Amniotic epithelial cell (primary cell): ENCODE measurements around the gene NUDT3.

Experiments
- DNase-seq: peaks from one replicate; pipeline ENCODE4 v3.0.0-alpha.2; 2010; ENCODE audit warnings: low read depth

Gene NUDT3

GRCh38 chr6:34238585-34239499 is 153.6 kb downstream of the NUDT3 start:
- no peak for DNase-seq

- DNase-seq = no peak
Measured at GRCh38 chr6:34237722-34238584, 154.5 kb downstream of the NUDT3 start.

GRCh38 chr6:34237316-34237721 is 155.2 kb downstream of the NUDT3 start:
- no peak for DNase-seq

- DNase-seq = peak; percentile 65
Measured at GRCh38 chr6:34236443-34237315, 155.8 kb downstream of the NUDT3 start, which contains the start of gene HMGA1. TSS of gene HMGA1 (plus strand) at chr6:34236873. CDS start at chr6:34240781, 3,908 bp downstream.

- peak; percentile 48 for DNase-seq
Measured at GRCh38 chr6:34236131-34236442, 156.4 kb downstream of the NUDT3 start.

- peak; percentile 78 for DNase-seq
Measured at GRCh38 chr6:34235307-34236130, 156.9 kb downstream of the NUDT3 start.

GRCh38 chr6:34234667-34235306 is 157.7 kb downstream of the NUDT3 start:
- DNase-seq = no peak

GRCh38 chr6:34233867-34234266 is 158.6 kb downstream of the NUDT3 start:
- DNase-seq = no peak

- peak; percentile 53 for DNase-seq
Measured at GRCh38 chr6:34232901-34233300, 159.6 kb downstream of the NUDT3 start.

GRCh38 chr6:34231566-34232336 is 160.7 kb downstream of the NUDT3 start:
- no peak for DNase-seq

- peak; percentile 37 for DNase-seq
Measured at GRCh38 chr6:34230653-34231371, 161.7 kb downstream of the NUDT3 start.

GRCh38 chr6:34229877-34230276 is 162.6 kb downstream of the NUDT3 start:
- DNase-seq = no peak
